Keratinocyte (primary cell): ENCODE measurements around the gene FANCI. TPM values are rescaled to one million over a fixed set of nuclear protein-coding genes. Genes with fewer than 3 reads are reported as not detected.

Source experiments
- DNase-seq: peaks from one replicate; pipeline ENCODE4 v3.0.0-alpha.2; 2011; ENCODE audit warnings: low read depth, missing footprints, low spot score
- FAIRE-seq: peaks from 2 replicates; lab custom pipeline; 2011; peaks lifted over from hg19 to GRCh38; lab: Jason Lieb, UNC
- H2AFZ ChIP-seq: 2 replicates; pipeline ENCODE4 v1.6.0; 2012; ENCODE audit warnings: low read length, control low read depth, inconsistent platforms; ENCODE audit not compliant: control insufficient read depth
- H3K27ac ChIP-seq: 2 replicates; pipeline ENCODE4 v1.5.1; 2011; ENCODE audit warnings: low read length; ENCODE audit not compliant: control insufficient read depth, insufficient read depth
- H3K27me3 ChIP-seq: 3 replicates; pipeline ENCODE4 v1.6.0; 2011; ENCODE audit warnings: low read length; ENCODE audit not compliant: control insufficient read depth, insufficient read depth; ENCODE audit errors: extremely low read depth
- H3K36me3 ChIP-seq, 2 experiments: 2 replicates in 1 of 2; 3 replicates in 1 of 2; pipeline ENCODE4 v1.5.1; 2011; ENCODE audit warnings: low read length in 2 of 2, mild to moderate bottlenecking in 1 of 2; ENCODE audit not compliant: control insufficient read depth in 2 of 2, insufficient read depth in 2 of 2; ENCODE audit errors: extremely low read depth in 1 of 2
- H3K4me1 ChIP-seq: 3 replicates; pipeline ENCODE4 v1.5.1; 2011; ENCODE audit warnings: low read length; ENCODE audit not compliant: control insufficient read depth, insufficient read depth; ENCODE audit errors: extremely low read depth
- H3K4me2 ChIP-seq: 3 replicates; pipeline ENCODE4 v1.6.0; 2011; ENCODE audit warnings: low read depth, low read length; ENCODE audit not compliant: control insufficient read depth, insufficient read depth; ENCODE audit errors: extremely low read depth
- H3K4me3 ChIP-seq, 3 experiments: fragments of 200-600 bp in 1 of 3; sonication (generic) in 1 of 3; 2 replicates in 2 of 3; 3 replicates in 1 of 3; pipeline ENCODE4 v1.5.1; 2011 to 2016; ENCODE audit warnings: low read length in 3 of 3, mild to moderate bottlenecking in 3 of 3, control low read depth in 2 of 3, inconsistent platforms in 1 of 3, low read depth in 1 of 3, mixed read lengths in 1 of 3, mixed run types in 1 of 3, moderate library complexity in 1 of 3; ENCODE audit not compliant: control insufficient read depth in 2 of 3, insufficient read depth in 2 of 3; ENCODE audit errors: extremely low read depth in 1 of 3
- H3K79me2 ChIP-seq: 2 replicates; pipeline ENCODE4 v1.6.0; 2012; ENCODE audit warnings: low read length; ENCODE audit not compliant: control insufficient read depth, insufficient read depth
- H3K9ac ChIP-seq: 3 replicates; pipeline ENCODE4 v1.6.0; 2011; ENCODE audit warnings: low read length; ENCODE audit not compliant: control insufficient read depth, insufficient read depth; ENCODE audit errors: extremely low read depth
- H3K9me1 ChIP-seq: 3 replicates; pipeline ENCODE4 v1.6.0; 2011; ENCODE audit warnings: low read length; ENCODE audit not compliant: control insufficient read depth, insufficient read depth; ENCODE audit errors: extremely low read depth
- H3K9me3 ChIP-seq: 2 replicates; pipeline ENCODE4 v1.5.1; 2012; ENCODE audit warnings: low read depth, low read length; ENCODE audit not compliant: control insufficient read depth
- H4K20me1 ChIP-seq: 3 replicates; pipeline ENCODE4 v1.6.0; 2011; ENCODE audit warnings: low read length; ENCODE audit not compliant: control insufficient read depth, insufficient read depth; ENCODE audit errors: extremely low read depth
- CTCF ChIP-seq, 3 experiments: IDR thresholded peaks in 1 of 3; conservative IDR thresholded peaks in 1 of 3; optimal IDR thresholded peaks in 1 of 3; 2 replicates in 2 of 3; 3 replicates in 1 of 3; pipeline versions ENCODE3 to v1.5.1; 2011; ENCODE audit warnings: low read length in 3 of 3, mild to moderate bottlenecking in 3 of 3, moderate library complexity in 2 of 3, control low read depth in 1 of 3, inconsistent platforms in 1 of 3; ENCODE audit not compliant: insufficient read depth in 2 of 3; ENCODE audit errors: extremely low read depth in 1 of 3
- EZH2 ChIP-seq: IDR thresholded peaks from one replicate; pipeline ENCODE4 v1.6.1; 2012; ENCODE audit warnings: inconsistent platforms, mild to moderate bottlenecking, low read length, moderate library complexity
- dilution Hi-C: fragments of 300-500 bp; cut with MboI; formaldehyde crosslinking; loops from one replicate; pipeline ENCODE4 v1.7.0; 2020; ENCODE audit warnings: low sequenced_read_pairs; ENCODE audit not compliant: extremely low pct_ligation_motif_present
- polyA plus RNA-seq, 5 experiments: library from polyadenylated mRNA; depleted of rRNA in 3 of 5; stranded (reverse) in 3 of 5; stranded (forward) in 1 of 5; unstranded in 1 of 5; fragments of >200 nt; gene quantifications; 1 replicate in 1 of 5; 2 replicates in 3 of 5; 3 replicates in 1 of 5; pipeline versions ENCODE4 v1.2.1 to v1.2.3, GENCODE V29; 2011 to 2012; ENCODE audit warnings: missing spikeins in 2 of 5, low read depth in 1 of 5, low replicate concordance in 1 of 5

The FANCI gene
- polyA plus RNA-seq, 1 donor (not counting 4 experiments of a cell fraction or from before 2014, with no cell fraction given): 21.8 TPM

- no peaks in the 10 kb centered on the region for H3K27me3 ChIP-seq
- H3K9me1 ChIP-seq: peaks cover 2% of the 10 kb centered on the region
- peaks cover 14% of the 10 kb centered on the region for H3K4me1 ChIP-seq
- H3K4me2 ChIP-seq: no peak overlapping the region
- dilution Hi-C loops: loop anchor here (10.0 kb wide), 1 partner anchor 143 kb away; no protein-coding TSS in a partner anchor
- peaks cover 3 to 10% of the 10 kb centered on the region in 2 experiments for H3K36me3 ChIP-seq
- H3K4me3 ChIP-seq: no peak overlapping the region
- FAIRE-seq (no peak), DNase-seq (no peak)
- H3K27ac ChIP-seq: no peak overlapping the region
- no peak overlapping the region for H3K9ac ChIP-seq
- no peaks in the 10 kb centered on the region for H3K9me3 ChIP-seq
- TF ChIP-seq EZH2: no peak
- no peak for TF ChIP-seq CTCF (optimal IDR thresholded peaks at IDR 0.05 in 1 of 3, IDR thresholded peaks at IDR 0.05 in 1 of 3, conservative IDR thresholded peaks at IDR 0.05 in 1 of 3; ENCODE audit: extremely low read depth in 1 of 3, insufficient read depth in 2 of 3, low read length in 3 of 3)
- no peaks in the 10 kb centered on the region for H4K20me1 ChIP-seq
- H3K79me2 ChIP-seq: no peaks in the 10 kb centered on the region
- no peak overlapping the region for H2AFZ ChIP-seq
These were observed 45.6 kb upstream of the FANCI start for GRCh38 chr15:89198196-89198595.

GRCh38 chr15:89198934-89199333 lies 44.8 kb upstream of the FANCI start:
- Histone ChIP-seq H3K9ac (no peak overlapping the region), H3K9me3 (no peaks in the 10 kb centered on the region), H2AFZ (no peak overlapping the region), H3K27ac (no peak overlapping the region), H3K9me1 (peaks cover 2% of the 10 kb centered on the region), H3K79me2 (no peaks in the 10 kb centered on the region), H3K36me3 (peaks cover 0 to 8% of the 10 kb centered on the region in 2 experiments), H3K4me3 (no peak overlapping the region), H3K27me3 (no peaks in the 10 kb centered on the region), H3K4me1 (peaks cover 14% of the 10 kb centered on the region), H3K4me2 (no peak overlapping the region), H4K20me1 (no peaks in the 10 kb centered on the region)
- FAIRE-seq: peak; percentile 57
- dilution Hi-C loops: loop anchor here (10.0 kb wide), 1 partner anchor 144 kb away; no protein-coding TSS in a partner anchor
- no peak for DNase-seq
- TF ChIP-seq EZH2: no peak
- TF ChIP-seq CTCF (optimal IDR thresholded peaks at IDR 0.05 in 1 of 3, IDR thresholded peaks at IDR 0.05 in 1 of 3, conservative IDR thresholded peaks at IDR 0.05 in 1 of 3; ENCODE audit: extremely low read depth in 1 of 3, insufficient read depth in 2 of 3, low read length in 3 of 3): no peak
